ENCODE data around the gene GFRAL.

The GFRAL gene

GRCh38 chr6:55433446-55434130, 106.3 kb downstream of the GFRAL start:
- no peak for DNase-seq (ENCODE audit: low read depth in 3 of 3)

GRCh38 chr6:55437141-55437540, 109.9 kb downstream of the GFRAL start:
- DNase-seq (ENCODE audit: low read depth in 3 of 3), result no peak

GRCh38 chr6:55438203-55438602, 110.9 kb downstream of the GFRAL start:
- no peak for DNase-seq (ENCODE audit: low read depth in 3 of 3)

- no peak for DNase-seq (ENCODE audit: low read depth in 3 of 3)
Observed at GRCh38 chr6:55443238-55444134, 116.2 kb downstream of the GFRAL start.

GRCh38 chr6:55445648-55446204, 118.5 kb downstream of the GFRAL start:
- no peak for DNase-seq (ENCODE audit: low read depth in 3 of 3)

- no peak for DNase-seq (ENCODE audit: low read depth in 3 of 3)
Observed at GRCh38 chr6:55447891-55448290, 120.6 kb downstream of the GFRAL start.

GRCh38 chr6:55448451-55448850, 121.2 kb downstream of the GFRAL start:
- DNase-seq (ENCODE audit: low read depth in 3 of 3), result no peak

- no peak for DNase-seq (ENCODE audit: low read depth in 3 of 3)
Observed at GRCh38 chr6:55449225-55449624, 122.0 kb downstream of the GFRAL start.

- no peak for DNase-seq (ENCODE audit: low read depth in 3 of 3)
Observed at GRCh38 chr6:55450005-55450404, 122.7 kb downstream of the GFRAL start.

All from stimulated activated CD4-positive, alpha-beta T cell treated with anti-CD3 and anti-CD28 coated beads, TNF-alpha, amount 100 ng/mL, for 48 hours (primary cell).